Testis (tissue), 3 donors: ENCODE results near the gene PRKG1. TPM values are rescaled to one million over a fixed set of nuclear protein-coding genes. Genes with fewer than 3 reads are reported as not detected.

Experiments
- DNase-seq: peaks from one replicate; pipeline ENCODE4 v3.0.0-alpha.2; 2019
- H3K27ac ChIP-seq, 2 donors: fragments of 200-600 bp; sonication (generic); one replicate each; pipeline ENCODE4 v1.5.1; 2019
- H3K27me3 ChIP-seq: fragments of 200-600 bp; sonication (generic); one replicate; pipeline ENCODE4 v1.5.1; 2019
- H3K36me3 ChIP-seq: fragments of 200-600 bp; sonication (generic); one replicate; pipeline ENCODE4 v1.5.1; 2017; ENCODE audit warnings: low read depth; ENCODE audit errors: missing control alignments
- H3K4me1 ChIP-seq: fragments of 200-600 bp; sonication (generic); one replicate; pipeline ENCODE4 v1.5.1; 2019
- H3K4me3 ChIP-seq, 2 donors: fragments of 200-600 bp; sonication (generic); one replicate each; pipeline ENCODE4 v1.5.1; 2017 to 2019
- H3K9me3 ChIP-seq: fragments of 200-600 bp; sonication (generic); one replicate; pipeline ENCODE4 v1.5.1; 2017
- POLR2A ChIP-seq: fragments of 450-650 bp; IDR thresholded peaks from one replicate; pipeline ENCODE4 v1.6.1; 2017; ENCODE audit warnings: antibody characterized with exemption, mild to moderate bottlenecking, moderate library complexity
- WGBS, 2 donors: methylation state at CpG; one replicate each; pipeline ENCODE4 v1.1.5; 2018; 5-methylcytosine and 5-hydroxymethylcytosine counted together
- intact Hi-C: fragments of 100-400 bp; cut with DNase I; formaldehyde crosslinking; loops from one replicate; pipeline ENCODE4 v1.15.1; 2023; ENCODE audit warnings: low total_unique reads
- polyA plus RNA-seq: library from polyadenylated mRNA; stranded (reverse); fragments of 350-450 nt; fragmentation: Illumina TruSeq; extraction: RNeasy Lipid Tissue Mini Kit (QIAGEN cat#74804); gene quantifications from one replicate; pipeline ENCODE4 v1.2.3, GENCODE V29; 2014; ENCODE audit warnings: low read depth, low replicate concordance; ENCODE audit not compliant: insufficient read depth
- total RNA-seq, 2 donors: library from RNA; depleted of rRNA; stranded (reverse); fragments of >200 nt; gene quantifications; one replicate each; pipeline ENCODE4 v1.2.3, GENCODE V29; 2016
- TF ChIP-seq, protein P1 (sequence below), 3 experiments: fragments of 450-650 bp in 2 of 3; fragments of 200-600 bp in 1 of 3; sonication (generic) in 1 of 3; IDR thresholded peaks; one replicate each; pipeline ENCODE4 v1.5.1; 2016 to 2019; ENCODE audit warnings: antibody characterized with exemption in 3 of 3, mild to moderate bottlenecking in 2 of 3, moderate library complexity in 1 of 3

Gene PRKG1
- total and polyA plus RNA-seq, 3 donors from 2014 or later, result 6.3 to 15.3 (median 12.5) TPM

DNA sequence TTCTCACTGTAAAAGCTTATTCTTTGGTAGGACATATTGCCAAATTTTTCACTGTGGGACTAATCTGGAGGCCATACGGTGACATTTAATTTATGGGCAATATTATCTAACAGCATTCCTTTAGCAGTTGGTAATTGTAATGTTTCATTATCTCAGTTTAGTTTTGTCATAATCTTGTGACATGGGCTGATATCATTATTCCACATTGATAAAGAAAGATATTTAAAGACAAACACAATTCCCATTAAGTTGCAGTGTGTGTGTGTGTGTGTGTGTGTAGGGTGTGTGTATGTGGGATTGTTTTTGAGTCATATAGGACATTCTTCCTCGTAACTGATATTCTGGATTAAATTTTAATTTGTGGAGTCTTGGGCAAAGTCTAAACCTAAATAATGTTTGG lies 238.5 kb downstream of the PRKG1 start:
- Histone ChIP-seq H3K4me1 (no peaks in the 10 kb centered on the region), H3K4me3 (no peak overlapping the region), H3K36me3 (no peaks in the 10 kb centered on the region), H3K9me3 (no peaks in the 10 kb centered on the region), H3K27ac (no peak overlapping the region), H3K27me3 (no peaks in the 10 kb centered on the region)
- DNase-seq, result no peak
- 82 to 84% methylated on average over 2 of the region's 2 CpGs for WGBS, 2 donors
- no peak for TF ChIP-seq POLR2A
- TF ChIP-seq, protein P1, sequence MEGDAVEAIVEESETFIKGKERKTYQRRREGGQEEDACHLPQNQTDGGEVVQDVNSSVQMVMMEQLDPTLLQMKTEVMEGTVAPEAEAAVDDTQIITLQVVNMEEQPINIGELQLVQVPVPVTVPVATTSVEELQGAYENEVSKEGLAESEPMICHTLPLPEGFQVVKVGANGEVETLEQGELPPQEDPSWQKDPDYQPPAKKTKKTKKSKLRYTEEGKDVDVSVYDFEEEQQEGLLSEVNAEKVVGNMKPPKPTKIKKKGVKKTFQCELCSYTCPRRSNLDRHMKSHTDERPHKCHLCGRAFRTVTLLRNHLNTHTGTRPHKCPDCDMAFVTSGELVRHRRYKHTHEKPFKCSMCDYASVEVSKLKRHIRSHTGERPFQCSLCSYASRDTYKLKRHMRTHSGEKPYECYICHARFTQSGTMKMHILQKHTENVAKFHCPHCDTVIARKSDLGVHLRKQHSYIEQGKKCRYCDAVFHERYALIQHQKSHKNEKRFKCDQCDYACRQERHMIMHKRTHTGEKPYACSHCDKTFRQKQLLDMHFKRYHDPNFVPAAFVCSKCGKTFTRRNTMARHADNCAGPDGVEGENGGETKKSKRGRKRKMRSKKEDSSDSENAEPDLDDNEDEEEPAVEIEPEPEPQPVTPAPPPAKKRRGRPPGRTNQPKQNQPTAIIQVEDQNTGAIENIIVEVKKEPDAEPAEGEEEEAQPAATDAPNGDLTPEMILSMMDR (IDR thresholded peaks at IDR 0.05), result no peak
- intact Hi-C loops, result no loop called here

GRCh38 chr10:51313251-51313650 lies 239.0 kb downstream of the PRKG1 start:
- Histone ChIP-seq H3K4me3 (no peak overlapping the region), H3K36me3 (no peaks in the 10 kb centered on the region), H3K27ac (no peak overlapping the region), H3K4me1 (no peaks in the 10 kb centered on the region), H3K27me3 (no peaks in the 10 kb centered on the region), H3K9me3 (no peaks in the 10 kb centered on the region)
- WGBS, 2 donors, result 75 to 88% methylated on average over 2 of the region's 2 CpGs
- intact Hi-C loops, result no loop called here
- DNase-seq, result no peak
- TF ChIP-seq, protein P1 (IDR thresholded peaks at IDR 0.05), result no peak
- no peak for TF ChIP-seq POLR2A

DNA sequence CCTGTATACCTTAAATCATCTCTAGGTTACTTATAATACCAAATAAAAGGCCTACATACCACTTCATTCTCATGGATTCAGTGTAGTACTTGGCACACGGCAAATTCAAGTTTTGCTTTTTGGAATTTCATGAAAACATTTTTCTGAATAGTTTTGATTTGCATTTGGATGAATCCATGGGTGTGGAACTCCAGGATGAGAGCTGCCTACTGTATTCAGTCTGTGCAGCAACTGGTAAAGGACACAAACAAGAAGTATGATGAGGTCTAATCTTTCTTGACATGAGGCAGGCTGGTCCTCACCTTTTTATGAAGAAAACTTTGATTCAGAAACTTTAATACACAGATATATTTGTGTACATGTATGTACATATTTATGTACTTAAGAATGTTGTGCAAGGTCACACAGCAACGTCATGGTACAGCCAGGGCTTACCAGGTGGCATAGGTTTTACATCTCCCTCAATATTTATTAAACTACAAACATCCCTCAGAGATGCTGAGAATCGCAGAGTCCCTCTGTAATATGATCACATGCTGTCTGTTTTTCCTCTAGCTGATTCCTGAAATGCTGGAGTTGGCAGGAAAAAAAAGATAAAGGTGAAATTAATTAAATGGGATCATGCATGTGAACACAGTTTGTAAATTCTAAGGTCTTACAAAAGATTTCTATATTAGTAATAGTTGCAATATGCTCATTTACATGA lies 239.6 kb downstream of the PRKG1 start:
- H3K27ac ChIP-seq, result no peak overlapping the region
- no peak for TF ChIP-seq POLR2A
- TF ChIP-seq, protein P1 (IDR thresholded peaks at IDR 0.05), result no peak
- no peaks in the 10 kb centered on the region for H3K36me3 ChIP-seq
- H3K9me3 ChIP-seq, result no peaks in the 10 kb centered on the region
- intact Hi-C loops, result no loop called here
- no peaks in the 10 kb centered on the region for H3K4me1 ChIP-seq
- DNase-seq, result no peak
- no peaks in the 10 kb centered on the region for H3K27me3 ChIP-seq
- no peak overlapping the region for H3K4me3 ChIP-seq
- WGBS, 2 donors, result 52 to 59% methylated on average over 3 of the region's 3 CpGs

DNA sequence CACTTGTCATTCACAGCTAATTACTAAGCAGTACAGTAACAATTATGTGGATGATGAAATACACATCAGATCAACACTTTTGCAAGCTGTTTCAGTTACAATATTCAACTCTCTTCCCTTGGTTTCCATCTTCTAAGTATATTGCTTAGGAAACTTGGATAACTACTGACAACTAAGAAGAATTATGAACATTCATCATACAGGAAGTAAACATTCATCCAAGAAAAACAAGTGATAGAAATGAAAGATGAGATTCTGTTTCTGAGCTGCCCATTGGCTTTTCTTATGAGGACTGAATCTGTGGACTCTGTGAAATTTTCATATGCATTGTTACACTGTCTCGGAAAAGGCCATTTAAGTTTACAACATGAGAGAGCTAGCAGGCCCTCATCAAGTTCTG lies 240.2 kb downstream of the PRKG1 start:
- H3K27ac ChIP-seq, result no peak overlapping the region
- H3K4me3 ChIP-seq, result no peak overlapping the region
- no peaks in the 10 kb centered on the region for H3K4me1 ChIP-seq
- TF ChIP-seq, protein P1 (IDR thresholded peaks at IDR 0.05), result no peak
- TF ChIP-seq POLR2A, result no peak
- no peaks in the 10 kb centered on the region for H3K9me3 ChIP-seq
- no peaks in the 10 kb centered on the region for H3K36me3 ChIP-seq
- intact Hi-C loops, result no loop called here
- H3K27me3 ChIP-seq, result no peaks in the 10 kb centered on the region
- WGBS, 2 donors, result 88 to 91% methylated on average over 1 of the region's 1 CpG
- DNase-seq, result no peak
